Mammary epithelial cell (primary cell): ENCODE results near the gene CIZ1.

ENCODE experiments used
- EZH2 ChIP-seq: IDR thresholded peaks from 2 replicates; pipeline ENCODE4 v1.6.1; 2012; ENCODE audit warnings: low read length, inconsistent platforms, borderline replicate concordance
- TF ChIP-seq, protein P1 (sequence below), 2 donors: IDR thresholded peaks in 1 of 2; conservative IDR thresholded peaks in 1 of 2; 2 replicates each; pipeline ENCODE4 v1.5.1; 2011 to 2012; ENCODE audit warnings: inconsistent platforms in 2 of 2, low read length in 2 of 2, mild to moderate bottlenecking in 2 of 2, control low read depth in 1 of 2, low read depth in 1 of 2; ENCODE audit not compliant: insufficient read depth in 1 of 2; ENCODE audit errors: extremely low read depth in 1 of 2

DNA sequence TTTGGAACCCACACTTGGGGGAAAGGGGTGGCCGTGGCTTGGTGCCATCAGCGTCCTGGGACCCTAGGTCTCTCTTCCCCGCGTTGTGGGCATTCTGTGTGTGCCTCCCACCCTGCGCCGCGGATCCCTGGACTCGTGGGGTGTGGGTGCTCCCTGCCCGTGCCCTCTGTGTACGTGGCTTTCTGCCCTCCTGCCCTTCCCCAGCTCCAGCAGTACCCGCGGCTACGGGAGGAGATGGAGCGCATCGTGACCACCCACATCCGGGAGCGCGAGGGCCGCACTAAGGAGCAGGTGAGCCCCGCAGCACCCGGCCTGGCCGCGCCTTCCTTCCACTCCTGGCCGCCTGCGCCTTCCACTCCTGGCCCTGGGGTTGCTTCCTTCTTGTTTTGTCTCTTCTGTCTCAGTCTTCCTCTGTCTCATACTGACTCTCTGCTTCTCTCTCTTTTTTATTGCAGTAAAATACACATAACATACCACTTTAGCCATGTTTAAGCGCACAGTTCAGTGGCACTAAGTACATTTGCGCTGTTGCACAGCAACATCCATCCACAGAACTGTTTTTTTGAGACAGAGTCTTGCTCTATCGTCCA is 42.5 kb upstream of the CIZ1 start:
- TF ChIP-seq, protein P1, sequence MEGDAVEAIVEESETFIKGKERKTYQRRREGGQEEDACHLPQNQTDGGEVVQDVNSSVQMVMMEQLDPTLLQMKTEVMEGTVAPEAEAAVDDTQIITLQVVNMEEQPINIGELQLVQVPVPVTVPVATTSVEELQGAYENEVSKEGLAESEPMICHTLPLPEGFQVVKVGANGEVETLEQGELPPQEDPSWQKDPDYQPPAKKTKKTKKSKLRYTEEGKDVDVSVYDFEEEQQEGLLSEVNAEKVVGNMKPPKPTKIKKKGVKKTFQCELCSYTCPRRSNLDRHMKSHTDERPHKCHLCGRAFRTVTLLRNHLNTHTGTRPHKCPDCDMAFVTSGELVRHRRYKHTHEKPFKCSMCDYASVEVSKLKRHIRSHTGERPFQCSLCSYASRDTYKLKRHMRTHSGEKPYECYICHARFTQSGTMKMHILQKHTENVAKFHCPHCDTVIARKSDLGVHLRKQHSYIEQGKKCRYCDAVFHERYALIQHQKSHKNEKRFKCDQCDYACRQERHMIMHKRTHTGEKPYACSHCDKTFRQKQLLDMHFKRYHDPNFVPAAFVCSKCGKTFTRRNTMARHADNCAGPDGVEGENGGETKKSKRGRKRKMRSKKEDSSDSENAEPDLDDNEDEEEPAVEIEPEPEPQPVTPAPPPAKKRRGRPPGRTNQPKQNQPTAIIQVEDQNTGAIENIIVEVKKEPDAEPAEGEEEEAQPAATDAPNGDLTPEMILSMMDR (conservative IDR thresholded peaks at IDR 0.05 in 1 of 2, IDR thresholded peaks at IDR 0.05 in 1 of 2; ENCODE audit: extremely low read depth in 1 of 2, insufficient read depth in 1 of 2, low read depth in 1 of 2, low read length in 2 of 2) = no peak
- no peak for TF ChIP-seq EZH2
